ENCODE measurements around the gene RAPGEF4.

DNA sequence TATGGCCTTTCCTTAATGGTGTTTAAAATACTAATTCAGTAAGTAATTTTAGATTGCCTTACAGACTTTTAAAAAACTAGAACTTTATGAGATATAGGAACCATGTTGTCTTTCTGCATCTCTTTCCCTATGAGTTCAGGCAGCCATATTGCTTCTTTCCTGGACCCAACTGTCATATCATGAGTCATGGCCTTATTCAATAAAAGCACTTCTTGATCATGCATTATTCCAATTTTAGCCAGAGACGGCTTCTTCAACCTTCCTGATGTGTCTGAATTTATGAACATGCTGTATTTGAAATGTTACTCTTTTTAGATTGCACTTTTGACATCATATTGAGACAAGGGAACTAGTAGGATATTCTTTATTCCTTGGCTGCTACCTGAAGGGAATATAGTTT lies 274.6 kb downstream of the RAPGEF4 start:
- TF ChIP-seq, protein P1, sequence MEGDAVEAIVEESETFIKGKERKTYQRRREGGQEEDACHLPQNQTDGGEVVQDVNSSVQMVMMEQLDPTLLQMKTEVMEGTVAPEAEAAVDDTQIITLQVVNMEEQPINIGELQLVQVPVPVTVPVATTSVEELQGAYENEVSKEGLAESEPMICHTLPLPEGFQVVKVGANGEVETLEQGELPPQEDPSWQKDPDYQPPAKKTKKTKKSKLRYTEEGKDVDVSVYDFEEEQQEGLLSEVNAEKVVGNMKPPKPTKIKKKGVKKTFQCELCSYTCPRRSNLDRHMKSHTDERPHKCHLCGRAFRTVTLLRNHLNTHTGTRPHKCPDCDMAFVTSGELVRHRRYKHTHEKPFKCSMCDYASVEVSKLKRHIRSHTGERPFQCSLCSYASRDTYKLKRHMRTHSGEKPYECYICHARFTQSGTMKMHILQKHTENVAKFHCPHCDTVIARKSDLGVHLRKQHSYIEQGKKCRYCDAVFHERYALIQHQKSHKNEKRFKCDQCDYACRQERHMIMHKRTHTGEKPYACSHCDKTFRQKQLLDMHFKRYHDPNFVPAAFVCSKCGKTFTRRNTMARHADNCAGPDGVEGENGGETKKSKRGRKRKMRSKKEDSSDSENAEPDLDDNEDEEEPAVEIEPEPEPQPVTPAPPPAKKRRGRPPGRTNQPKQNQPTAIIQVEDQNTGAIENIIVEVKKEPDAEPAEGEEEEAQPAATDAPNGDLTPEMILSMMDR (IDR thresholded peaks at IDR 0.05 in 2 of 3, conservative IDR thresholded peaks at IDR 0.05 in 1 of 3; ENCODE audit: borderline replicate concordance in 1 of 3, insufficient read depth in 1 of 3, low read depth in 2 of 3, low read length in 2 of 3) = no peak
- TF ChIP-seq YY1 (IDR thresholded peaks at IDR 0.05; ENCODE audit: extremely low read depth, insufficient replicate concordance, low read depth, low read length) (no peak), RAD21 (IDR thresholded peaks at IDR 0.05; ENCODE audit: low read depth) (no peak), POLR2A (IDR thresholded peaks at IDR 0.05; ENCODE audit: borderline replicate concordance, extremely low read depth, insufficient read depth, insufficient read length) (no peak), SRF (IDR thresholded peaks at IDR 0.05; ENCODE audit: low read depth) (no peak), POLR2AphosphoS5 (IDR thresholded peaks at IDR 0.05; ENCODE audit: low read depth, low read length) (no peak), EZH2 (IDR thresholded peaks at IDR 0.05) (no peak), SIN3A (IDR thresholded peaks at IDR 0.05; ENCODE audit: low read depth) (no peak), TCF7L2 (IDR thresholded peaks at IDR 0.05; ENCODE audit: borderline replicate concordance, extremely low read depth, insufficient read depth, insufficient read length) (no peak), FOSL1 (IDR thresholded peaks at IDR 0.05; ENCODE audit: low read depth) (no peak), SP1 (IDR thresholded peaks at IDR 0.05; ENCODE audit: low read depth) (no peak)
- TF ChIP-seq, protein P2, sequence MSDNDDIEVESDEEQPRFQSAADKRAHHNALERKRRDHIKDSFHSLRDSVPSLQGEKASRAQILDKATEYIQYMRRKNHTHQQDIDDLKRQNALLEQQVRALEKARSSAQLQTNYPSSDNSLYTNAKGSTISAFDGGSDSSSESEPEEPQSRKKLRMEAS (IDR thresholded peaks at IDR 0.05) = no peak
